HepG2 (cell line): ENCODE results near the gene COL8A2. TPM values are rescaled to one million over a fixed set of nuclear protein-coding genes. Genes with fewer than 3 reads are reported as not detected.

Source experiments
- FOSL2 ChIP-seq: sonication (generic); formaldehyde crosslinking; IDR thresholded peaks from 2 replicates; pipeline ENCODE4 v1.4.0; 2020; ENCODE audit warnings: missing genetic modification reagents
- GMEB2 ChIP-seq: IDR thresholded peaks from 2 replicates; pipeline ENCODE4 v1.6.1; 2016; ENCODE audit warnings: missing biosample characterization, missing genetic modification reagents, low read depth
- HMGXB4 ChIP-seq, 2 experiments: sonication (generic) in 1 of 2; formaldehyde crosslinking in 1 of 2; IDR thresholded peaks; 2 replicates each; pipeline versions ENCODE4 v1.4.0 to v1.6.1; 2018 to 2020; ENCODE audit warnings: missing genetic modification reagents in 2 of 2, borderline replicate concordance in 1 of 2, low read depth in 1 of 2, mild to moderate bottlenecking in 1 of 2, missing biosample characterization in 1 of 2
- MBNL3 ChIP-seq: fragments of 250-450 bp; sonication (Bioruptor Pico); conservative IDR thresholded peaks from 2 replicates; pipeline ENCODE4 v1.8.0; 2022; ENCODE audit warnings: mild to moderate bottlenecking, inconsistent platforms
- PRDM4 ChIP-seq: sonication (generic); formaldehyde crosslinking; IDR thresholded peaks from 2 replicates; pipeline ENCODE4 v1.9.0; 2021; ENCODE audit warnings: missing genetic modification reagents, borderline replicate concordance
- THRA ChIP-seq: sonication (generic); formaldehyde crosslinking; IDR thresholded peaks from 2 replicates; pipeline ENCODE4 v1.4.0; 2020; ENCODE audit warnings: missing genetic modification reagents, borderline replicate concordance
- ZBTB14 ChIP-seq: sonication (generic); formaldehyde crosslinking; IDR thresholded peaks from 2 replicates; pipeline ENCODE4 v1.4.0; 2020; ENCODE audit warnings: missing genetic modification reagents
- ZHX2 ChIP-seq, 2 experiments: sonication (generic) in 1 of 2; formaldehyde crosslinking in 1 of 2; IDR thresholded peaks; 2 replicates each; pipeline versions ENCODE4 v1.6.1 to v1.9.0; 2014 to 2022; ENCODE audit warnings: antibody characterized with exemption in 1 of 2, borderline replicate concordance in 1 of 2, inconsistent platforms in 1 of 2, low read depth in 1 of 2, missing genetic modification reagents in 1 of 2
- ZMYM2 ChIP-seq: sonication (generic); formaldehyde crosslinking; IDR thresholded peaks from 2 replicates; pipeline ENCODE4 v1.8.0; 2022; ENCODE audit warnings: mild to moderate bottlenecking, missing genetic modification reagents
- ZNF383 ChIP-seq: sonication (generic); formaldehyde crosslinking; IDR thresholded peaks from 2 replicates; pipeline ENCODE4 v1.4.0; 2020; ENCODE audit warnings: missing genetic modification reagents, mild to moderate bottlenecking, borderline replicate concordance
- ZNF572 ChIP-seq: sonication (generic); formaldehyde crosslinking; IDR thresholded peaks from 2 replicates; pipeline ENCODE4 v1.5.1; 2020; ENCODE audit warnings: mild to moderate bottlenecking, missing genetic modification reagents
- polyA plus RNA-seq, 8 experiments: library from polyadenylated mRNA; depleted of rRNA in 3 of 8; stranded (reverse) in 7 of 8; unstranded in 1 of 8; fragments of >200 nt; fragmentation: Illumina TruSeq in 4 of 8; extraction: Trizol in 4 of 8; gene quantifications; 2 replicates each; pipeline versions ENCODE4 v1.2.1 to v1.2.3, GENCODE V29; 2011 to 2016; ENCODE audit warnings: low read depth in 4 of 8, missing spikeins in 1 of 8, mixed read lengths in 1 of 8; ENCODE audit not compliant: insufficient read depth in 1 of 8
- total RNA-seq, 5 experiments: library from RNA; depleted of rRNA; stranded (reverse); fragments of >200 nt; fragmentation: Illumina TruSeq; extraction: Trizol; gene quantifications; 2 replicates each; pipeline ENCODE4 v1.2.3, GENCODE V29; 2016; ENCODE audit warnings: low read depth in 1 of 5

Gene COL8A2
- total and polyA plus RNA-seq, 2 of the 13 experiments (the other 11 are each of a cell fraction or from before 2014, with no cell fraction given) = 0.13 to 0.24 TPM

GRCh38 chr1:36150296-36151133 is 25.5 kb upstream of the COL8A2 start (continued):
- TF ChIP-seq ZHX2 (IDR thresholded peaks at IDR 0.05; ENCODE audit: low read depth) (no peak), ZHX2 (CRISPR knock-in tag; IDR thresholded peaks at IDR 0.05; ENCODE audit: borderline replicate concordance) (no peak), MBNL3 (CRISPR knock-in tag) (no peak), ZNF572 (CRISPR knock-in tag) (no peak), ZNF383 (CRISPR knock-in tag) (no peak), HMGXB4 (CRISPR knock-in tag; IDR thresholded peaks at IDR 0.05; ENCODE audit: borderline replicate concordance in 1 of 2, low read depth in 1 of 2) (peak; percentile 15 to 36; a peak in 1 of 4 replicates), ZBTB14 (CRISPR knock-in tag) (no peak), FOSL2 (CRISPR knock-in tag) (peak; percentile 83), ZMYM2 (CRISPR knock-in tag) (no peak), THRA (peak; percentile 77), PRDM4 (CRISPR knock-in tag) (no peak), GMEB2 (CRISPR knock-in tag) (no peak)
